HepG2 (cell line): ENCODE measurements around the gene USF1. TPM values are rescaled to one million over a fixed set of nuclear protein-coding genes. Genes with fewer than 3 reads are reported as not detected.
A peak's percentile ranks its signal among the peaks of the same experiment; 100 is the strongest.

Experiments
- GATA4 ChIP-seq: sonication (generic); IDR thresholded peaks from 2 replicates; pipeline ENCODE4 v1.6.1; 2016; ENCODE audit warnings: antibody characterized with exemption, low read depth, borderline replicate concordance
- MED1 ChIP-seq: sonication (generic); formaldehyde crosslinking; IDR thresholded peaks from 2 replicates; pipeline ENCODE4 v1.4.0; 2020; ENCODE audit warnings: missing genetic modification reagents
- MED13 ChIP-seq: sonication (generic); formaldehyde crosslinking; IDR thresholded peaks from 2 replicates; pipeline ENCODE4 v1.5.0; 2020; ENCODE audit warnings: missing genetic modification reagents
- NFE2L1 ChIP-seq: sonication (generic); formaldehyde crosslinking; IDR thresholded peaks from 2 replicates; pipeline ENCODE4 v1.4.0; 2020; ENCODE audit warnings: missing genetic modification reagents, mild to moderate bottlenecking, borderline replicate concordance
- NFYC ChIP-seq: IDR thresholded peaks from 2 replicates; pipeline ENCODE4 v1.6.1; 2016; ENCODE audit warnings: missing genetic modification reagents, missing compliant biosample characterization
- NPAS2 ChIP-seq: sonication (generic); formaldehyde crosslinking; IDR thresholded peaks from 2 replicates; pipeline ENCODE4 v1.8.0; 2022; ENCODE audit warnings: mild to moderate bottlenecking, missing genetic modification reagents, borderline replicate concordance
- ZNF350 ChIP-seq: sonication (generic); formaldehyde crosslinking; IDR thresholded peaks from 2 replicates; pipeline ENCODE4 v1.4.0; 2020; ENCODE audit warnings: mild to moderate bottlenecking, low read depth, missing genetic modification reagents, borderline replicate concordance
- ZNF431 ChIP-seq: sonication (generic); formaldehyde crosslinking; IDR thresholded peaks from 2 replicates; pipeline ENCODE4 v1.9.0; 2022; ENCODE audit warnings: missing genetic modification reagents, low read depth, mild to moderate bottlenecking, borderline replicate concordance
- ZNF460 ChIP-seq: sonication (generic); formaldehyde crosslinking; IDR thresholded peaks from 2 replicates; pipeline ENCODE4 v1.5.1; 2020; ENCODE audit warnings: missing genetic modification reagents, mild to moderate bottlenecking, borderline replicate concordance
- ZNF558 ChIP-seq: sonication (generic); formaldehyde crosslinking; IDR thresholded peaks from 2 replicates; pipeline ENCODE4 v1.9.0; 2022; ENCODE audit warnings: mild to moderate bottlenecking, missing genetic modification reagents, borderline replicate concordance
- polyA plus RNA-seq, 8 experiments: library from polyadenylated mRNA; depleted of rRNA in 3 of 8; stranded (reverse) in 7 of 8; unstranded in 1 of 8; fragments of >200 nt; fragmentation: Illumina TruSeq in 4 of 8; extraction: Trizol in 4 of 8; gene quantifications; 2 replicates each; pipeline versions ENCODE4 v1.2.1 to v1.2.3, GENCODE V29; 2011 to 2016; ENCODE audit warnings: low read depth in 4 of 8, missing spikeins in 1 of 8, mixed read lengths in 1 of 8; ENCODE audit not compliant: insufficient read depth in 1 of 8
- total RNA-seq, 5 experiments: library from RNA; depleted of rRNA; stranded (reverse); fragments of >200 nt; fragmentation: Illumina TruSeq; extraction: Trizol; gene quantifications; 2 replicates each; pipeline ENCODE4 v1.2.3, GENCODE V29; 2016; ENCODE audit warnings: low read depth in 1 of 5
- TF ChIP-seq, protein P1 (sequence below): sonication (generic); formaldehyde crosslinking; conservative IDR thresholded peaks from 2 replicates; pipeline ENCODE4 v1.4.0; 2020; ENCODE audit warnings: missing genetic modification reagents
- TF ChIP-seq, protein P2 (sequence below): sonication (generic); formaldehyde crosslinking; IDR thresholded peaks from 2 replicates; pipeline ENCODE4 v1.4.0; 2020; ENCODE audit warnings: missing genetic modification reagents, borderline replicate concordance
- TF ChIP-seq, protein P3 (sequence below): IDR thresholded peaks from 2 replicates; pipeline ENCODE4 v1.6.1; 2016; ENCODE audit warnings: low read depth, control low read depth
- TF ChIP-seq, protein P4 (sequence below): sonication (generic); formaldehyde crosslinking; IDR thresholded peaks from 2 replicates; pipeline ENCODE4 v1.4.0; 2020; ENCODE audit warnings: missing genetic modification reagents
- TF ChIP-seq, protein P5 (sequence below): sonication (generic); formaldehyde crosslinking; IDR thresholded peaks from 2 replicates; pipeline ENCODE4 v1.5.1; 2020; ENCODE audit warnings: missing genetic modification reagents, mild to moderate bottlenecking, borderline replicate concordance

The USF1 gene
- total and polyA plus RNA-seq, 2 of the 13 experiments (the other 11 are each of a cell fraction or from before 2014, with no cell fraction given) = 26.9 to 39.4 TPM

DNA sequence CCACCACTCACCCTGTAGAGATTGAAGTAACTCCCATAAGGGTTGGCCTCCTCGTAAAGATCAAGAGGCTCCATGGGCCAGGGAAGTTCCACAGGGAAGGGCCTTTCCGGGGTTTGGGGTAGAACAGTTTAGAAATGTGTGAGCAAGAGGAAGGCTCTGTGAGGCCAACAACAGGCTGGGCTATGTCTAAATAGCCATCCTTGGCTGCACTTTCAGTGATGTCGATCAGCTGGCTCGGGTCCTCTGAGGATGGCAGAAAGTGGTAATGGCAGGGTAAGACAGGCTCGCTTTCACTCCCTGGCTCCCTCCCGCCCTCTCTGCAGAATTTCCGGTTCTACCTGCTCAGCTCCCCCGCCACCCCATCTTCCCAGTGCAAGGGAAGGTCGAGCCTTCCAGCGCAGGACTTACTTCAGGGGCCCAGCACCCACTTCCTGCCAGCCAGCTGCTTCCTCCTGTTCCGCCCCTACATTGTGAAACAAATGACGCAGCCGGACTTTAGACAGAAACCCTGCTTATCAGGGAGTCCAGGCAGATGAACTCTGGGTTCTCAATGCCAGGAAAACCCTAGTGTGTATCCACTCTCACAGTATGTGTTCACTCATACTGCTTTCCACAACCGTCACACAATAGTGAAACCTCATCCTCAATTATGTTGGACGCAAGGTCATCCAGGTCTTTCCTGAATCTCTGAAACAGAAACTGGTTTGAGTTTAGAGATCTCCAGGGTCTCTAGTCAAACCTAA lies 32.1 kb downstream of the USF1 start (continued):
- TF ChIP-seq, protein P1, sequence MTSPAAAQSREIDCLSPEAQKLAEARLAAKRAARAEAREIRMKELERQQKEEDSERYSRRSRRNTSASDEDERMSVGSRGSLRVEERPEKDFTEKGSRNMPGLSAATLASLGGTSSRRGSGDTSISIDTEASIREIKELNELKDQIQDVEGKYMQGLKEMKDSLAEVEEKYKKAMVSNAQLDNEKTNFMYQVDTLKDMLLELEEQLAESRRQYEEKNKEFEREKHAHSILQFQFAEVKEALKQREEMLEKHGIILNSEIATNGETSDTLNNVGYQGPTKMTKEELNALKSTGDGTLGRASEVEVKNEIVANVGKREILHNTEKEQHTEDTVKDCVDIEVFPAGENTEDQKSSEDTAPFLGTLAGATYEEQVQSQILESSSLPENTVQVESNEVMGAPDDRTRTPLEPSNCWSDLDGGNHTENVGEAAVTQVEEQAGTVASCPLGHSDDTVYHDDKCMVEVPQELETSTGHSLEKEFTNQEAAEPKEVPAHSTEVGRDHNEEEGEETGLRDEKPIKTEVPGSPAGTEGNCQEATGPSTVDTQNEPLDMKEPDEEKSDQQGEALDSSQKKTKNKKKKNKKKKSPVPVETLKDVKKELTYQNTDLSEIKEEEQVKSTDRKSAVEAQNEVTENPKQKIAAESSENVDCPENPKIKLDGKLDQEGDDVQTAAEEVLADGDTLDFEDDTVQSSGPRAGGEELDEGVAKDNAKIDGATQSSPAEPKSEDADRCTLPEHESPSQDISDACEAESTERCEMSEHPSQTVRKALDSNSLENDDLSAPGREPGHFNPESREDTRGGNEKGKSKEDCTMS = no peak
- TF ChIP-seq MED13 (CRISPR knock-in tag) (peak; percentile 89; the same call in 1 of the 2 replicates), ZNF431 (CRISPR knock-in tag) (0 out of 2 replicates have a peak, but pooled peaks have one; percentile 52), NPAS2 (no peak), ZNF350 (CRISPR knock-in tag) (peak; percentile 86), NFE2L1 (CRISPR knock-in tag) (no peak), ZNF558 (CRISPR knock-in tag) (no peak), NFYC (CRISPR knock-in tag) (peak; percentile 56; the same call in 1 of the 2 replicates), GATA4 (peak; percentile 85; the same call in 1 of the 2 replicates), ZNF460 (CRISPR knock-in tag) (no peak; the same call in 1 of the 2 replicates), MED1 (CRISPR knock-in tag) (peak; percentile 95)
- TF ChIP-seq, protein P2, sequence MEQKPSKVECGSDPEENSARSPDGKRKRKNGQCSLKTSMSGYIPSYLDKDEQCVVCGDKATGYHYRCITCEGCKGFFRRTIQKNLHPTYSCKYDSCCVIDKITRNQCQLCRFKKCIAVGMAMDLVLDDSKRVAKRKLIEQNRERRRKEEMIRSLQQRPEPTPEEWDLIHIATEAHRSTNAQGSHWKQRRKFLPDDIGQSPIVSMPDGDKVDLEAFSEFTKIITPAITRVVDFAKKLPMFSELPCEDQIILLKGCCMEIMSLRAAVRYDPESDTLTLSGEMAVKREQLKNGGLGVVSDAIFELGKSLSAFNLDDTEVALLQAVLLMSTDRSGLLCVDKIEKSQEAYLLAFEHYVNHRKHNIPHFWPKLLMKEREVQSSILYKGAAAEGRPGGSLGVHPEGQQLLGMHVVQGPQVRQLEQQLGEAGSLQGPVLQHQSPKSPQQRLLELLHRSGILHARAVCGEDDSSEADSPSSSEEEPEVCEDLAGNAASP (CRISPR knock-in tag) = peak; percentile 81; the same call in 1 of the 2 replicates
- TF ChIP-seq, protein P3, sequence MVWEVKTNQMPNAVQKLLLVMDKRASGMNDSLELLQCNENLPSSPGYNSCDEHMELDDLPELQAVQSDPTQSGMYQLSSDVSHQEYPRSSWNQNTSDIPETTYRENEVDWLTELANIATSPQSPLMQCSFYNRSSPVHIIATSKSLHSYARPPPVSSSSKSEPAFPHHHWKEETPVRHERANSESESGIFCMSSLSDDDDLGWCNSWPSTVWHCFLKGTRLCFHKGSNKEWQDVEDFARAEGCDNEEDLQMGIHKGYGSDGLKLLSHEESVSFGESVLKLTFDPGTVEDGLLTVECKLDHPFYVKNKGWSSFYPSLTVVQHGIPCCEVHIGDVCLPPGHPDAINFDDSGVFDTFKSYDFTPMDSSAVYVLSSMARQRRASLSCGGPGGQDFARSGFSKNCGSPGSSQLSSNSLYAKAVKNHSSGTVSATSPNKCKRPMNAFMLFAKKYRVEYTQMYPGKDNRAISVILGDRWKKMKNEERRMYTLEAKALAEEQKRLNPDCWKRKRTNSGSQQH (CRISPR knock-in tag) = no peak; the same call in 1 of the 2 replicates
- TF ChIP-seq, protein P4, sequence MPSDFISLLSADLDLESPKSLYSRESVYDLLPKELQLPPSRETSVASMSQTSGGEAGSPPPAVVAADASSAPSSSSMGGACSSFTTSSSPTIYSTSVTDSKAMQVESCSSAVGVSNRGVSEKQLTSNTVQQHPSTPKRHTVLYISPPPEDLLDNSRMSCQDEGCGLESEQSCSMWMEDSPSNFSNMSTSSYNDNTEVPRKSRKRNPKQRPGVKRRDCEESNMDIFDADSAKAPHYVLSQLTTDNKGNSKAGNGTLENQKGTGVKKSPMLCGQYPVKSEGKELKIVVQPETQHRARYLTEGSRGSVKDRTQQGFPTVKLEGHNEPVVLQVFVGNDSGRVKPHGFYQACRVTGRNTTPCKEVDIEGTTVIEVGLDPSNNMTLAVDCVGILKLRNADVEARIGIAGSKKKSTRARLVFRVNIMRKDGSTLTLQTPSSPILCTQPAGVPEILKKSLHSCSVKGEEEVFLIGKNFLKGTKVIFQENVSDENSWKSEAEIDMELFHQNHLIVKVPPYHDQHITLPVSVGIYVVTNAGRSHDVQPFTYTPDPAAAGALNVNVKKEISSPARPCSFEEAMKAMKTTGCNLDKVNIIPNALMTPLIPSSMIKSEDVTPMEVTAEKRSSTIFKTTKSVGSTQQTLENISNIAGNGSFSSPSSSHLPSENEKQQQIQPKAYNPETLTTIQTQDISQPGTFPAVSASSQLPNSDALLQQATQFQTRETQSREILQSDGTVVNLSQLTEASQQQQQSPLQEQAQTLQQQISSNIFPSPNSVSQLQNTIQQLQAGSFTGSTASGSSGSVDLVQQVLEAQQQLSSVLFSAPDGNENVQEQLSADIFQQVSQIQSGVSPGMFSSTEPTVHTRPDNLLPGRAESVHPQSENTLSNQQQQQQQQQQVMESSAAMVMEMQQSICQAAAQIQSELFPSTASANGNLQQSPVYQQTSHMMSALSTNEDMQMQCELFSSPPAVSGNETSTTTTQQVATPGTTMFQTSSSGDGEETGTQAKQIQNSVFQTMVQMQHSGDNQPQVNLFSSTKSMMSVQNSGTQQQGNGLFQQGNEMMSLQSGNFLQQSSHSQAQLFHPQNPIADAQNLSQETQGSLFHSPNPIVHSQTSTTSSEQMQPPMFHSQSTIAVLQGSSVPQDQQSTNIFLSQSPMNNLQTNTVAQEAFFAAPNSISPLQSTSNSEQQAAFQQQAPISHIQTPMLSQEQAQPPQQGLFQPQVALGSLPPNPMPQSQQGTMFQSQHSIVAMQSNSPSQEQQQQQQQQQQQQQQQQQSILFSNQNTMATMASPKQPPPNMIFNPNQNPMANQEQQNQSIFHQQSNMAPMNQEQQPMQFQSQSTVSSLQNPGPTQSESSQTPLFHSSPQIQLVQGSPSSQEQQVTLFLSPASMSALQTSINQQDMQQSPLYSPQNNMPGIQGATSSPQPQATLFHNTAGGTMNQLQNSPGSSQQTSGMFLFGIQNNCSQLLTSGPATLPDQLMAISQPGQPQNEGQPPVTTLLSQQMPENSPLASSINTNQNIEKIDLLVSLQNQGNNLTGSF (CRISPR knock-in tag) = no peak
- TF ChIP-seq, protein P5, sequence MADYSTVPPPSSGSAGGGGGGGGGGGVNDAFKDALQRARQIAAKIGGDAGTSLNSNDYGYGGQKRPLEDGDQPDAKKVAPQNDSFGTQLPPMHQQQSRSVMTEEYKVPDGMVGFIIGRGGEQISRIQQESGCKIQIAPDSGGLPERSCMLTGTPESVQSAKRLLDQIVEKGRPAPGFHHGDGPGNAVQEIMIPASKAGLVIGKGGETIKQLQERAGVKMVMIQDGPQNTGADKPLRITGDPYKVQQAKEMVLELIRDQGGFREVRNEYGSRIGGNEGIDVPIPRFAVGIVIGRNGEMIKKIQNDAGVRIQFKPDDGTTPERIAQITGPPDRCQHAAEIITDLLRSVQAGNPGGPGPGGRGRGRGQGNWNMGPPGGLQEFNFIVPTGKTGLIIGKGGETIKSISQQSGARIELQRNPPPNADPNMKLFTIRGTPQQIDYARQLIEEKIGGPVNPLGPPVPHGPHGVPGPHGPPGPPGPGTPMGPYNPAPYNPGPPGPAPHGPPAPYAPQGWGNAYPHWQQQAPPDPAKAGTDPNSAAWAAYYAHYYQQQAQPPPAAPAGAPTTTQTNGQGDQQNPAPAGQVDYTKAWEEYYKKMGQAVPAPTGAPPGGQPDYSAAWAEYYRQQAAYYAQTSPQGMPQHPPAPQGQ = 0 out of 2 replicates have a peak, but pooled peaks have one; percentile 53
